B cell (primary cell): ENCODE measurements around the gene MESP2. TPM values are rescaled to one million over a fixed set of nuclear protein-coding genes. Genes with fewer than 3 reads are reported as not detected.

Source experiments
- ATAC-seq: fragments of 200-7000 bp; cut with Tn5 transposase; one replicate; pipeline ENCODE4 v1.10.0; 2021; ENCODE audit warnings: low read depth, mild to moderate bottlenecking, moderate number of reproducible peaks, moderate library complexity
- CTCF ChIA-PET: fragments of 350-600 bp; sonication (Branson Sonifier 250); formaldehyde crosslinking; loops from one replicate; lab custom pipeline; 2021; ENCODE audit warnings: antibody characterized with exemption, inconsistent platforms; lab: Charles Lee
- POLR2A ChIA-PET: fragments of 350-600 bp; sonication (Branson Sonifier 250); formaldehyde crosslinking; loops from one replicate; lab custom pipeline; 2021; ENCODE audit warnings: antibody characterized with exemption; lab: Charles Lee
- DNase-seq: peaks from one replicate; pipeline ENCODE4 v3.0.0; 2013
- H2AFZ ChIP-seq: 2 replicates; pipeline ENCODE4 v1.6.1; 2012; ENCODE audit warnings: mild to moderate bottlenecking, low read depth, low read length; ENCODE audit not compliant: insufficient read depth, poor library complexity, severe bottlenecking
- H3K27ac ChIP-seq, 2 donors: 1 replicate in 1 of 2; 2 replicates in 1 of 2; pipeline ENCODE4 v1.5.1; 2012 to 2013; ENCODE audit warnings: low read length in 2 of 2, mild to moderate bottlenecking in 2 of 2, moderate library complexity in 1 of 2
- H3K27me3 ChIP-seq, 4 experiments: fragments of 200-600 bp in 1 of 4; sonication (generic) in 1 of 4; replicated peaks in 1 of 4; 1 replicate in 2 of 4; 2 replicates in 2 of 4; pipeline versions ENCODE4 v1.6.1 to v1.7.0; 2013 to 2016; ENCODE audit warnings: low read length in 3 of 4, mild to moderate bottlenecking in 2 of 4, mixed read lengths in 1 of 4, moderate library complexity in 1 of 4; ENCODE audit not compliant: insufficient read depth in 4 of 4, control insufficient read depth in 3 of 4; ENCODE audit errors: control extremely low read depth in 1 of 4
- H3K36me3 ChIP-seq, 2 experiments: replicated peaks in 1 of 2; 1 replicate in 1 of 2; 2 replicates in 1 of 2; pipeline versions ENCODE4 v1.6.1 to v1.7.1; 2013; ENCODE audit warnings: low read length in 1 of 2; ENCODE audit not compliant: insufficient read depth in 2 of 2, control insufficient read depth in 1 of 2; ENCODE audit errors: control extremely low read depth in 1 of 2, extremely low read depth in 1 of 2
- H3K4me1 ChIP-seq, 2 donors: fragments of 200-600 bp in 1 of 2; sonication (generic) in 1 of 2; 1 replicate in 1 of 2; 2 replicates in 1 of 2; pipeline versions ENCODE4 v1.5.1 to v1.6.1; 2013 to 2017; ENCODE audit warnings: low read length in 2 of 2; ENCODE audit not compliant: control insufficient read depth in 2 of 2, insufficient read depth in 2 of 2
- H3K4me2 ChIP-seq: replicated peaks from 2 replicates; pipeline ENCODE3; 2012; ENCODE audit warnings: mild to moderate bottlenecking, low read depth, low read length; ENCODE audit not compliant: poor library complexity, severe bottlenecking
- H3K4me3 ChIP-seq, 5 experiments: fragments of 200-600 bp in 1 of 5; sonication (generic) in 1 of 5; 1 replicate in 3 of 5; 2 replicates in 2 of 5; pipeline versions ENCODE4 v1.5.1 to v1.7.0; 2011 to 2016; ENCODE audit warnings: low read length in 4 of 5, mild to moderate bottlenecking in 4 of 5, low read depth in 2 of 5, control low read depth in 1 of 5, moderate library complexity in 1 of 5; ENCODE audit not compliant: insufficient read depth in 1 of 5; ENCODE audit errors: control extremely low read depth in 1 of 5, extremely low read depth in 1 of 5
- H3K79me2 ChIP-seq: fragments of 200-600 bp; sonication (generic); one replicate; pipeline ENCODE4 v1.6.0; 2016; ENCODE audit warnings: low read length; ENCODE audit not compliant: control insufficient read depth, insufficient read depth
- H3K9ac ChIP-seq: fragments of 200-600 bp; sonication (generic); 2 replicates; pipeline ENCODE4 v1.6.1; 2017; ENCODE audit warnings: mild to moderate bottlenecking, low read length, moderate library complexity
- H3K9me3 ChIP-seq, 3 donors: one replicate each; pipeline versions ENCODE4 v1.6.1 to v1.7.1; 2013; ENCODE audit warnings: low read length in 2 of 3; ENCODE audit not compliant: control insufficient read depth in 2 of 3, insufficient read depth in 1 of 3; ENCODE audit errors: control extremely low read depth in 1 of 3
- H4K20me1 ChIP-seq: 2 replicates; pipeline ENCODE4 v1.6.0; 2012; ENCODE audit warnings: mild to moderate bottlenecking, low read length; ENCODE audit not compliant: insufficient read depth, control insufficient read depth, poor library complexity, severe bottlenecking
- H3K27ac Mint-ChIP-seq: one replicate; pipeline ENCODE4 v1.8.0; 2021; ENCODE audit warnings: mixed read lengths
- H3K27me3 Mint-ChIP-seq: one replicate; pipeline ENCODE4 v1.8.0; 2021; ENCODE audit warnings: mixed read lengths
- H3K4me1 Mint-ChIP-seq: one replicate; pipeline ENCODE4 v1.8.0; 2021; ENCODE audit warnings: mixed read lengths
- H3K4me3 Mint-ChIP-seq: one replicate; pipeline ENCODE4 v1.8.0; 2021; ENCODE audit warnings: mixed read lengths
- H3K9me3 Mint-ChIP-seq: one replicate; pipeline ENCODE4 v1.8.0; 2022; ENCODE audit warnings: mixed read lengths; ENCODE audit not compliant: insufficient read depth
- CTCF ChIP-seq: fragments of 200-600 bp; IDR thresholded peaks from one replicate; pipeline ENCODE4 v1.8.0; 2022; ENCODE audit warnings: antibody characterized with exemption, mild to moderate bottlenecking
- EZH2 ChIP-seq: IDR thresholded peaks from 2 replicates; pipeline ENCODE4 v1.6.1; 2012; ENCODE audit warnings: borderline replicate concordance, low read depth, mild to moderate bottlenecking, moderate library complexity, low read length; ENCODE audit not compliant: insufficient read depth, poor library complexity, severe bottlenecking
- WGBS: methylation state at CpG from one replicate; pipeline ENCODE4 v1.1.5; 2013; ENCODE audit warnings: missing lambda C conversion rate; ENCODE audit not compliant: insufficient coverage; 5-methylcytosine and 5-hydroxymethylcytosine counted together
- intact Hi-C: fragments of 100-400 bp; cut with micrococcal nuclease; formaldehyde crosslinking; loops from one replicate; pipeline ENCODE4 v1.10.0; 2022
- polyA plus RNA-seq: library from polyadenylated mRNA; depleted of rRNA; stranded (reverse); fragments of >200 nt; gene quantifications from 2 replicates; pipeline ENCODE4 v1.2.3, GENCODE V29; 2012
- total RNA-seq, 2 donors: library from RNA; stranded (reverse); fragments of 120-200 nt in 1 of 2; gene quantifications; 1 replicate in 1 of 2; 2 replicates in 1 of 2; pipeline versions ENCODE4 v1.2.3 to v1.2.4, GENCODE V29; 2013 to 2022

The MESP2 gene
- total and polyA plus RNA-seq, 2 donors (not counting 1 experiment from before 2014, with no cell fraction given): not detected

- Mint-ChIP-seq H3K27me3 (peaks cover 34% of the 10 kb centered on the region), H3K9me3 (no peaks in the 10 kb centered on the region), H3K27ac (no peak overlapping the region), H3K4me3 (no peak overlapping the region), H3K4me1 (no peaks in the 10 kb centered on the region)
- Histone ChIP-seq H3K9ac (no peak overlapping the region), H3K9me3 (no peaks in the 10 kb centered on the region), H3K27me3 (peaks cover 0 to 11% (median 0%) of the 10 kb centered on the region in 4 experiments), H3K4me3 (no peak overlapping the region), H3K4me1 (no peaks in the 10 kb centered on the region), H3K27ac (no peak overlapping the region), H3K79me2 (no peaks in the 10 kb centered on the region), H4K20me1 (no peaks in the 10 kb centered on the region), H3K36me3 (no peaks in the 10 kb centered on the region), H2AFZ (no peak overlapping the region), H3K4me2 (no peak overlapping the region)
- ATAC-seq (no peak), DNase-seq (no peak)
- intact Hi-C loops: no loop called here
- TF ChIP-seq EZH2: no peak
- TF ChIP-seq CTCF: no peak
- POLR2A ChIA-PET: no interaction called here
- CTCF ChIA-PET: interaction anchor here (2.3 kb wide), 1 partner anchor 10 kb away, joined by 11 read pairs; no protein-coding TSS in a partner anchor
- 100% methylated on average over 5 of the region's 5 CpGs for WGBS
Observed at GRCh38 chr15:89731275-89731674, 44.9 kb upstream of the MESP2 start.

- no peak overlapping the region for H3K4me3 Mint-ChIP-seq
- no peak overlapping the region for H3K27ac Mint-ChIP-seq
- POLR2A ChIA-PET: no interaction called here
Observed at GRCh38 chr15:89732451-89733172, 43.5 kb upstream of the MESP2 start.

More at GRCh38 chr15:89732451-89733172, 43.5 kb upstream of the MESP2 start:
- DNase-seq (no peak), ATAC-seq (no peak)
- CTCF ChIA-PET: interaction anchor here (1.3 to 2.3 kb wide), 2 partner anchors 8 to 142 kb away, joined by 4 to 11 read pairs; no protein-coding TSS in a partner anchor
- no peak overlapping the region for H3K27ac ChIP-seq
- H3K9ac ChIP-seq: no peak overlapping the region
- intact Hi-C loops: no loop called here
- H3K27me3 Mint-ChIP-seq: peaks cover 37% of the 10 kb centered on the region
- TF ChIP-seq EZH2: no peak
- no peak for TF ChIP-seq CTCF
- H3K4me3 ChIP-seq: no peak overlapping the region
- H4K20me1 ChIP-seq: no peaks in the 10 kb centered on the region
- no peaks in the 10 kb centered on the region for H3K79me2 ChIP-seq
- no peaks in the 10 kb centered on the region for H3K9me3 ChIP-seq
- peaks cover 0 to 15% (median 0%) of the 10 kb centered on the region in 4 experiments for H3K27me3 ChIP-seq
- no peaks in the 10 kb centered on the region for H3K9me3 Mint-ChIP-seq
- no peak overlapping the region for H2AFZ ChIP-seq
- H3K4me2 ChIP-seq: no peak overlapping the region
- H3K36me3 ChIP-seq: no peaks in the 10 kb centered on the region
- H3K4me1 ChIP-seq: no peaks in the 10 kb centered on the region
- no peaks in the 10 kb centered on the region for H3K4me1 Mint-ChIP-seq
- WGBS: 87% methylated on average over 7 of the region's 8 CpGs
